Adrenal gland (tissue), 12 donors: ENCODE measurements around the gene KIAA2012. TPM values are rescaled to one million over a fixed set of nuclear protein-coding genes. Genes with fewer than 3 reads are reported as not detected.

Experiments used
- DNase-seq, 7 donors: peaks; one replicate each; pipeline ENCODE4 v3.0.0-alpha.2; 2019 to 2020
- H3K27ac ChIP-seq, 5 donors: fragments of 200-600 bp; sonication (generic) in 4 of 5; 1 replicate in 3 of 5; 2 replicates in 2 of 5; pipeline versions ENCODE4 v1.5.1 to v1.8.0; 2016 to 2020; ENCODE audit warnings: mild to moderate bottlenecking in 1 of 5
- H3K27me3 ChIP-seq: fragments of 200-600 bp; 2 replicates; pipeline ENCODE4 v1.8.0; 2021
- H3K36me3 ChIP-seq, 2 donors: fragments of 200-600 bp; replicated peaks in 1 of 2; 1 replicate in 1 of 2; 2 replicates in 1 of 2; pipeline versions ENCODE4 v1.5.1 to v1.8.0; 2018 to 2022
- H3K4me1 ChIP-seq, 2 donors: fragments of 200-600 bp; replicated peaks in 1 of 2; 1 replicate in 1 of 2; 2 replicates in 1 of 2; pipeline versions ENCODE4 v1.5.1 to v1.8.0; 2018 to 2021
- H3K4me3 ChIP-seq, 4 donors: fragments of 200-600 bp; sonication (generic) in 3 of 4; one replicate each; pipeline ENCODE4 v1.5.1; 2016 to 2018
- H3K9me3 ChIP-seq, 3 donors: fragments of 200-600 bp; sonication (generic) in 1 of 3; replicated peaks in 1 of 3; 1 replicate in 2 of 3; 2 replicates in 1 of 3; pipeline versions ENCODE4 v1.5.1 to v1.8.0; 2016 to 2021
- CTCF ChIP-seq, 6 experiments: fragments of 450-650 bp in 4 of 6; fragments of 200-600 bp in 2 of 6; sonication (generic) in 1 of 6; IDR thresholded peaks; 1 replicate in 5 of 6; 2 replicates in 1 of 6; pipeline versions ENCODE4 v1.5.1 to v1.8.0; 2016 to 2021; ENCODE audit warnings: antibody characterized with exemption in 6 of 6, mild to moderate bottlenecking in 2 of 6, moderate library complexity in 1 of 6
- POLR2A ChIP-seq, 2 donors: fragments of 450-650 bp; IDR thresholded peaks; one replicate each; pipeline ENCODE4 v1.6.1; 2017; ENCODE audit warnings: antibody characterized with exemption in 2 of 2, mild to moderate bottlenecking in 2 of 2, moderate library complexity in 1 of 2
- WGBS, 4 donors: extraction: QIAGEN DNeasy Blood & Tissue Kit in 2 of 4; methylation state at CpG; one replicate each; pipeline versions ENCODE4 v1.1.5 to v1.1.7; 2013 to 2017; 5-methylcytosine and 5-hydroxymethylcytosine counted together
- intact Hi-C, 2 donors: fragments of 100-400 bp; cut with DNase I; formaldehyde crosslinking; loops; one replicate each; pipeline versions ENCODE4 v1.14.1 to v1.15.0; 2022 to 2023
- polyA plus RNA-seq, 3 donors: library from polyadenylated mRNA; stranded (reverse); fragments of 200-250 nt in 2 of 3; fragments of 350-450 nt in 1 of 3; fragmentation: Illumina TruSeq in 1 of 3; extraction: RNeasy Lipid Tissue Mini Kit (QIAGEN cat#74804) in 1 of 3; gene quantifications; one replicate each; pipeline ENCODE4 v1.2.3, GENCODE V29; 2013 to 2014
- total RNA-seq, 9 donors: library from RNA; depleted of rRNA in 4 of 9; stranded (reverse); fragments of >200 nt in 4 of 9; fragments of 120-200 nt in 1 of 9; fragmentation: NEBNext Ultra II Directional in 1 of 9; extraction: Animal tissue kit (Norgen Biotek cat#: 25700) in 1 of 9; gene quantifications; one replicate each; pipeline versions ENCODE4 v1.1.0 to v1.2.4, GENCODE V29; 2013 to 2023
- donor health status: healthy with polysubstance abuse.
- donor health status: Bipolar disorder and iron deficiency.
- donor health status: DM: yes; HTN: yes; CAD: no.
- donor health status: DM: no; HTN: no; CAD: no.
- donor health status: DM: no; HTN: no; CAD: no.
- donor health status: DM: yes; HTN: yes; CAD: no.

The KIAA2012 gene
- total and polyA plus RNA-seq, 12 donors: 0.09 to 0.16 (median 0.11) TPM; not detected in 9

- H3K4me3 ChIP-seq: no peak overlapping the region
- 85 to 93% (median 90%) methylated on average over 7 to 8 of the region's 8 CpGs for WGBS, 4 donors
- no peak overlapping the region for H3K27ac ChIP-seq
- H3K36me3 ChIP-seq: no peaks in the 10 kb centered on the region
- H3K9me3 ChIP-seq: no peaks in the 10 kb centered on the region
- H3K4me1 ChIP-seq: no peaks in the 10 kb centered on the region
- TF ChIP-seq POLR2A (IDR thresholded peaks at IDR 0.05): no peak
- peaks cover 3% of the 10 kb centered on the region for H3K27me3 ChIP-seq
- intact Hi-C loops: loop anchor here (5.0 to 10.0 kb wide), 2 partner anchors 203 to 365 kb away; partner anchors contain the start of gene CDK15 (in 1 of the 2)
- no peak for DNase-seq
Measured at GRCh38 chr2:202169832-202170424, 96.9 kb downstream of the KIAA2012 start.

GRCh38 chr2:202171241-202171825 lies 98.3 kb downstream of the KIAA2012 start:
- no peaks in the 10 kb centered on the region for H3K4me1 ChIP-seq
- H3K4me3 ChIP-seq: peak overlapping the region in 1 of 4 donors; percentile 7
- no peak overlapping the region for H3K27ac ChIP-seq
- intact Hi-C loops: loop anchor here (5.0 to 10.0 kb wide), 2 partner anchors 204 to 367 kb away; partner anchors contain the start of gene CDK15 (in 1 of the 2)
- no peaks in the 10 kb centered on the region for H3K36me3 ChIP-seq
- peaks cover 3% of the 10 kb centered on the region for H3K27me3 ChIP-seq
- TF ChIP-seq CTCF (IDR thresholded peaks at IDR 0.05) (no peak), POLR2A (IDR thresholded peaks at IDR 0.05) (no peak)
- 21 to 28% (median 26%) methylated on average over 6 to 32 of the region's 32 CpGs for WGBS, 4 donors
- DNase-seq: no peak
- no peaks in the 10 kb centered on the region for H3K9me3 ChIP-seq

GRCh38 chr2:202172439-202173211 lies 99.6 kb downstream of the KIAA2012 start:
- no peak for DNase-seq
- Histone ChIP-seq H3K4me1 (no peaks in the 10 kb centered on the region), H3K27me3 (peaks cover 3% of the 10 kb centered on the region), H3K9me3 (no peaks in the 10 kb centered on the region), H3K27ac (no peak overlapping the region), H3K4me3 (no peak overlapping the region), H3K36me3 (no peaks in the 10 kb centered on the region)
- intact Hi-C loops: loop anchor here (5.0 to 10.0 kb wide), 2 partner anchors 205 to 368 kb away; partner anchors contain the start of gene CDK15 (in 1 of the 2)
- TF ChIP-seq POLR2A (IDR thresholded peaks at IDR 0.05) (no peak), CTCF (IDR thresholded peaks at IDR 0.05) (no peak)
- 62 to 72% (median 66%) methylated on average over 6 of the region's 6 CpGs for WGBS, 4 donors

- Histone ChIP-seq H3K4me3 (no peak overlapping the region), H3K27ac (no peak overlapping the region), H3K4me1 (no peaks in the 10 kb centered on the region), H3K27me3 (no peaks in the 10 kb centered on the region), H3K9me3 (no peaks in the 10 kb centered on the region), H3K36me3 (no peaks in the 10 kb centered on the region)
- 35 to 39% (median 37%) methylated on average over 7 of the region's 7 CpGs for WGBS, 4 donors
- peak; percentile 47 to 80 (median 59) for DNase-seq
- intact Hi-C loops: loop anchor here (5.0 to 10.0 kb wide), 4 partner anchors 316 to 381 kb away; partner anchors contain the start of gene CDK15 (in 1 of the 2)
- TF ChIP-seq CTCF (IDR thresholded peaks at IDR 0.05) (peak; percentile 69 to 87 (median 83)), POLR2A (IDR thresholded peaks at IDR 0.05) (no peak)
Measured at GRCh38 chr2:202178346-202178958, 105.4 kb downstream of the KIAA2012 start.
